Suppressor macrophage treated with lipopolysaccharide for 4 hours (primary cell): ENCODE measurements around the gene MYL12B.
A peak's percentile ranks its signal among the peaks of the same experiment; 100 is the strongest.
"Not testable (repeated sequence)": the region's sequence is repeated elsewhere in the genome, so short reads cannot be mapped to it uniquely, and the experiment has no call there.

Experiments
- DNase-seq: peaks from one replicate; pipeline ENCODE4 v3.0.0-alpha.2; 2020

MYL12B gene

DNA sequence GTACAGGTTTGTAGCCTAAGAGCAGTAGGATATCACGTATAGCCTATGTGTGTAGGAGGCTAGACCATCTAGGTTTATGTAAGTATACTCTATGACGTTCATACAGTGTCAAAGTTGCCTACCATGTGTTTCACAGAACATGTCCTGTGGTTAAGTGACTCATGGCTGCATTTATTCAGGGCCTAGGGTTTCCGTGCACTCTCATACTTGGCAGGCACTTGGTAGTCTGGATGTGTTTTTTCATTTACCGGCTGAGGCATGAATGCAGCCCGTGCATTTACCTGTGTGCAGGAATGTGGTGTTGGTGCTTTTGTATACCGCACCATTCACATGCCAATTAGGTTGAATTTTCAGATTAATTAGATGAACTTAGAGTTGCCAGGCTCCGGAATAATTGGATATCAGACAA, 43.4 kb downstream of the MYL12B start:
- peak; percentile 54 for DNase-seq

DNA sequence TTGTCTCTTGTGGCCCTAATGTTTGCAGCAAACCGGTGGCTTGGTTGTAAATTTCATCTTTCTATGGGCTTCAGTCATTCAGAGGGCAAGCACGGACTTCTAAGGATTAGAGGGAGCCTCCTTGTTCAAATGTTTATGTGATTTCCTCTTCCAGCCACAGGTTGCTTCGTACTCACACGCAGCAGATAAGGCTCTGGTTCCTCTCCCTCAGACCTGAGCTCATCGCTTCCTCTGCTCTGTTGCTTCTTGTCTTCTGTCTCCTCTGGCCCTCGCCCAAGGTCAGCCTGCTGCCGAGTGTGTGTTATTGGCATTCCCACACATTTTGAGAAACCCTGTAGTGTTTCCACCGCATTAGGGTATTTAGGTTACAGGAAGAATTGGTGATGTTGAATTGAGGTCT, 44.0 kb downstream of the MYL12B start:
- DNase-seq: no peak

DNA sequence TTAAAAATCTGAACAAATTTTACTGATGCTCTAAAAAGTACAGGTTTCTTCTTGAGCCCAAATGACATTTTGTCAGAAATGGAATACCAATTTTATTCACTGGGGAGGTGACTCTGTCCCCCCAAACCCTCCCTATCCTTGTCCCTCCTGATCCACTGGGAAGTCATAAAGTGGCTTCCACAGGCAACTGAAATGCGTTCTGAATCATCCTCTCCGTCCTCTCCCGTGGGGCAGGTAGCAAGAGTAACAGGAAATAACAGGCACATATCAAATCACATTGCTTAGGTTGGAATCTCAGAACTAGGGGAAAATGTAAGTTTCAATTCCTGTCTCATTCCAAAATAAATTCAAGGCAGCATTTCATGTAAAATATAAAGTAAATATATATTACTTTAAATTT, 44.5 kb downstream of the MYL12B start:
- DNase-seq: no peak

DNA sequence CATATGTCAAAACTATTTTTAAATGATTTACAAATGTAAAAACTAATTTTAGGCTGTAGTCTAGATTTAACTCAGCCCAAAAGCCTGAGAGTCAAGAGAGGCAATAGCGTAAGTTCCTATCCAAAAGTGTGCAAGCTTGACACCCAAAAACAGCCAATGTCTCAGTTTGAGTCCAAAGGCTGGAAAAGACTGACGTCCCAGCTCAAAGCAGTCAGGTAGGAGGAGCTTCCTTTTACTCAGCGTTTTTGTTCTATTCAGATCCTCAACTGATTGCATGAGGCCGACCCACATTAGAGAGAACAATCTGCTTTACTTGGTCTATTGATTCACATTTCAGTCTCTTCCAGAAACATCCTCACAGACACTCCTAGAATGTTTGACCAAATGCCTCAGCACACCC, 51.8 kb downstream of the MYL12B start:
- DNase-seq: no peak

DNA sequence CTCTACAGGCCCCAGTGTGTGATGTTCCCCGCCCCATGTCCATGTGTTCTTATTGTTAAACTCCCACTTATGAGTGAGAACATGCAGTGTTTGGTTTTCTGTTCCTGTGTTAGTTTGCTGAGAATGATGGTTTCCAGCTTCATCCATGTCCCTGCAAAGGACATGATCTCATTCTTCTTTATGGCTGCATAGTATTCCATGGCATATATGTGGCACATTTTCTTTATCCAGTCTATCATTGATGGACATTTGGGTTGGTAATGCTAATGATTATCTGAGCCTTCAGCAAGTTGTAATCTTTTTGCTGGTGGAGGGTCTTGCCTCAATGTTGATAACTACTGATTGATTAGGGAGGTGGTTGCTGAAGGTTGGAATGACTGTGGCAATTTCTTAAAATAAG, 53.4 kb downstream of the MYL12B start:
- not testable (repeated sequence) for DNase-seq

DNA sequence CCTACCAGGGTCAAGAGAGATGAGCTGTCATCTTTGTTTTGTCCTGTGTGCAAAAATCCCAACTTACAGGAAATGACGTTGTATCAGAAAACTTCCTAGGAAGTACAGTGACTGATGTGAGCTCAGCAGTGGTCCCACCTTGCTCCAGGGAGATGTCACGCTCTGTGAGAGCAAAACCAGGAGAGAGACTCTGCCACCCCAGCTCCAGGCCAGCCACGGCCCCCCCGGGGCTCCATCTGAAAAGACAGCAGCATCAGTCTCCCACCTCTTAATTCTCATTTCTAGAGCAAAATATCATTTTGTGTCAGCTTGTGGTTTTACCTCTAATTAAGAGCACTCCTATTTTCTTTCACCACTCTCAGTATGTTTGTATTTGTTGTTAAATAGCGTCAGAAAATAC, 57.5 kb downstream of the MYL12B start:
- no peak for DNase-seq

DNA sequence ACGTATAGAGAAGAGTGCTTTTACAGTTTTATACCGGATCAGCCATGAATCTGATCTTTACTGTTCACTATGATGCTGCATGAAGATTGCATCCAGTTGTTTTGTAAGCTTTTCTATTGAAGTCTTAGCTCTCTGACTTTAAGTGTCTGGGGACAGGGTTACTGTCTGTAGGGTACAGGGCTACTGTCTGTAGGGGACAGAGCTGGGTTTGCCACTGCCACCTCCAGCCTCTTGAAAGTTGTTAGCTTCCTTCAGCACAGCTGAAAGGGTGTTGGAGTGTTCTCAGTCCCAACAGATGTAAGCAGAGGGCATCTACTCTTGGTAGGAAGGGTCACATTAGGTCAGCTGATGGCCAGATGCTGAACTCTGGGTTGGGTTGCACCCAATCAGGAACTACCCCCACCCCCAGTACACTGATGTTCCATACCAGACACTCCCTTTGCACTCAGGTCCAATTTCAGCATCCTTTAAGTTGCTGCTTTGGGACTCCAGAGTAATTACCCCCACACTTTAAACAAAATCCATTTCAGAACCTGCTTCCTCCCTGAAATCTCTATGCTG, 58.0 kb downstream of the MYL12B start:
- DNase-seq: no peak

DNA sequence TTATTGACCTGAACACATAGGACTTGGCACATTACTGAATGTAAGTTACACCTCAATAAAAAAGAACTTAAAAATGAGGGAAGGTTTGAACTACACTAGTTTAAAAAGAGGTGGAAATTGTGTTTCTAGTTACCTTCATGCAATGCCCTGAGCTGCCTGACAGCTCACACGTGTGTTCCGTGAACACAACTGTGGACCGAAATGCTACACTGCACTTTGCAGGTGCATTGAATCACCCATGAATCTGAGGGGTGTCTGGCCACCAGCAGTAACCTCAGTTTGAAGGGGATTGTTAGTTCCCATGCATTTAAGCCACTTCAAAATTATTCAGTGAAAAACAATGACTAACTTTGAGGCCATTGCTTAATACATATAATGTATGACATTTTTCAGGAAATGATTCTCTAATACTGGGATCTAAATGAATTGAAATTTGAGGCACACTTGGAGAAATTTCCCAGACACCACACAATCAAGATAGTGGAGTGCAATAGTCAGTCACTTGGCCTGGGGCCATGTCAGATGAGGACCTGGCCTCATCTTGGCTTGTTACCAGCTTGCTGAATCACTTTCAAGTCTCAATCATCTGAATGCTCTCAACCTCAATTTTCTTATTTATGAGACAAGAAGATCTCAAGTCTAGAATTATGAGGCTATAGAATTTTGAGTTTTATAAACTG, 59.3 kb downstream of the MYL12B start:
- peak; percentile 70 for DNase-seq

DNA sequence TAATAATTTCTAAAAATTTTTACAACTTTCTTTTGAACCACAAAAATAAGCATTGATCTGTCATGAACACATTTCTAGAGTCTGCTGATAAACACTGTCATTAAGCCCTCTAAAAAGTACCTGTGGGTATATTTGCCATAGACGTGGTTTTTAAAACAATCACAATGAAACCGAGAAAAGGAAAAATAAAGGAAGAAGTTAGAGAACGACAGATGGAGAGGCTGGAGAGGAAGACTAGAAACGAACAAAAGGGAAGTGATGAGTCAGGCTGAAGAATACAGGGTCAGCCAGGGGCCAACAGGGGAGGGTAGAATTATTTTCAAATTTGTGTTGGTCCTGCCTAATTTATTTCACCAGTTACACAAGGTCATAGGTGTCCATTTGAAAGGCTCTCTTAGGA, 62.0 kb downstream of the MYL12B start:
- peak; percentile 50 for DNase-seq
